GM10266 (cell line): Measurements from ENCODE around the gene ZCCHC17.
"Not testable (repeated sequence)": the region's sequence is repeated elsewhere in the genome, so short reads cannot be mapped to it uniquely, and the experiment has no call there.

Experiments
- DNase-seq: peaks from one replicate; pipeline ENCODE4 v3.0.0; 2012; ENCODE audit errors: extremely low spot score
- CTCF ChIP-seq: IDR thresholded peaks from 2 replicates; pipeline ENCODE4 v1.5.1; 2012; ENCODE audit warnings: mild to moderate bottlenecking, low read depth; ENCODE audit not compliant: control insufficient read depth, insufficient read depth; ENCODE audit errors: missing control alignments

ZCCHC17 gene, protein sequence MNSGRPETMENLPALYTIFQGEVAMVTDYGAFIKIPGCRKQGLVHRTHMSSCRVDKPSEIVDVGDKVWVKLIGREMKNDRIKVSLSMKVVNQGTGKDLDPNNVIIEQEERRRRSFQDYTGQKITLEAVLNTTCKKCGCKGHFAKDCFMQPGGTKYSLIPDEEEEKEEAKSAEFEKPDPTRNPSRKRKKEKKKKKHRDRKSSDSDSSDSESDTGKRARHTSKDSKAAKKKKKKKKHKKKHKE

GRCh38 chr1:31296486-31297276, at the start of gene ZCCHC17, which contains the start of gene SNRNP40:
Gene ZCCHC17, plus strand, starts transcription at chr1:31297032. Its CDS starts 13,067 bp downstream, at chr1:31310099.
Gene SNRNP40, minus strand, starts transcription at chr1:31296788. Its CDS starts 37 bp downstream, at chr1:31296751.
- peak; percentile 20 for TF ChIP-seq CTCF
- DNase-seq = peak; percentile 92

GRCh38 chr1:31248276-31248675, 48.6 kb upstream of the ZCCHC17 start:
- no peak for TF ChIP-seq CTCF

GRCh38 chr1:31249854-31250253, 47.0 kb upstream of the ZCCHC17 start:
- TF ChIP-seq CTCF = no peak
- DNase-seq = no peak

More at GRCh38 chr1:31248276-31248675, 48.6 kb upstream of the ZCCHC17 start:
- no peak for DNase-seq

DNA sequence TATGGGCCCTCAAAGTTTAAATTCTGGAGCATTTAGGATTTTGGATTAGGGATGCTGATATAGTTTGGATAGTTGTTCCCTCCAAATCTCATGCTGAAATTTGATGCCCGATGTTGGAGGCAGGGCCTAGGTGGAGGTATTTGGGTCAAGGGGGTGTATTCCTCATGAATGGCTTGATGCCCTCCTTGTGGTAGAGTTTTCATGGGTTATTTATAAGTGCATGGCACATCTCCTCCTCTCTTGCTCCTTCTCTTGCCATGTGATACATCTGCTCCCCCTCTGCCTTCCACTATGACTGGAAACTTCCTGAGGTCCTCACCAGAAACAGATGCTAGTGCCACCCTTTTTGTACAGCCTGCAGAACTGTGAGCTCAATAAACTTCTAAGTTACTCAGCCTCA, 39.6 kb upstream of the ZCCHC17 start:
- TF ChIP-seq CTCF = no peak
- DNase-seq = no peak

DNA sequence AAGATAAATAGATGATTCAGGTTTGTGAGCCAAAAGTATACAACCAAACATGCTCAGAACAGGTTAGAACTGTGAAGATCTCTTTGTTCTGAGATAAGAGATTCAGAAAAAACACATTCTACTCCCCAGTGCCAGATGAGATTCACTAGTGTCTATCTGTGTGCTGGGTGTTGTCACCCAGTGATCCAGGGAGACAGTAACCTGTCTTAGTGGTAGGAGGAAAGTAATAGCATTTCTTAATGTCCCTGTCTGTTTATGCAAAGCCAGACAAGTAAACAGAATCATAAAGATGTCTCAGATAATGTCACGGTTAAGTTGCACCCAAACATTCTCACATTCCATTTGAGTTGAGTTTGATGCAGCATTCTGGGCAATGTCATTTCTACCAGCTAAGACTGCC, 38.3 kb upstream of the ZCCHC17 start:
- DNase-seq = no peak
- TF ChIP-seq CTCF = no peak

DNA sequence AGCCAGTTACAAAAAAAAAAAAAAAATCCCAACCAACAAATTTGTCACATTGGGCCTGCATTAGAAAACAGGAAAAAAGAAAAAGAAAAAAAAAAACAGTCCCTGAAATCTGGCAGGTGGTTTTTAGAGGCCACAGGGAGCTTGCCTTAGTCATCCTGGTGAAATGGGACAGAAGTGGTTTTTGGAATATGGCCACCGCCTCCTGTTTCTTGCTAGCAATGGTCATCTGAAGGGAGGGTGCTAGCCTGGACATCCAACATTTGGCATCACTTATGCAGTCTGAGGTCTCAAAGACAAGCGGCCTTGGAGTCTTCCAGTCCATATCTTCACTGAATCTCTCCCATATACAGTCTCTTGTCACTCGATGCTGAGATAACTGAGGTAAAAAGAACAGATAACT, 37.1 kb upstream of the ZCCHC17 start:
- no peak for DNase-seq
- no peak for TF ChIP-seq CTCF

DNA sequence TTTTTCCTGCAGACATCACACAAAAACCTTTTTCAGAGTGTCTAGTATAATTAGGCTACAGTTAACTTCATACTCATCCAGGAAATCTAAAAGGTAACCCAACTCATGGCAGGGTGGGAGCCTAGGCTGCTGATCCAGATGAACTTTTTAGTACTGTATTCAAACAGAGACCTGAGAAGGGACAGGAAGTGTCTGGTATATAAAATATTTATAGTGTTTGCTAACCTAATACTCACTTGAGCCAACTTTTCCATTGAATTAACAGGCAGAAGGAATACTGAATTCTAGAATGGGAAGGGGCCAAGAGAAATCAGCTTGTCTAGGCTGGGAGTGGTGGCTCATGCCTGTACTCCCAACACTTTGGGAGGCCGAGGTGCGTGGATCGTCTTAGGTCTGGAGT, 34.9 kb upstream of the ZCCHC17 start:
- TF ChIP-seq CTCF = no peak
- no peak for DNase-seq

DNA sequence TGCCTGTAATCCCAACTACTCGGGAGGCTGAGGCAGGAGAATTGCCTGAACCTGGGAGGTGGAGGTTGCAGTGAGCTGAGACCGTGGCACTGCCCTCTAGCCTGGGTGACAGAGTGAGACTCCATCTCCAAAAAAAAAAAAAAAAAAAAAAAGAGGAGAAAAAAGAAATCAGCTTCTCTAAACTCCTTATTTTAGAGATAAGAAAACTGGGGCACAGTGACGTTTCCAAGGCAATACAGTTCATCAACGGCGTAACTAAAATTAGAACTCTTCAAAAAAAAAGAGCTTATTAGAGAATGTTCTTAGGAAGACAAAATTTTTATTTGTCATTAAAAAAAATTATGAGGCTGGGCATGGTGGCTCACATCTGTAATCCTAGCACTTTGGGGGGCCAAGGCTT, 34.4 kb upstream of the ZCCHC17 start:
- DNase-seq = not testable (repeated sequence)
